GM19099 (cell line): ENCODE data around the gene TRPV2.

Experiments used
- POLR2A ChIP-seq: IDR thresholded peaks from 3 replicates; pipeline ENCODE4 v1.6.1; 2011; ENCODE audit warnings: low read depth; ENCODE audit not compliant: insufficient read length; ENCODE audit errors: extremely low read depth

The TRPV2 gene

GRCh38 chr17:16428098-16428882, 12.9 kb downstream of the TRPV2 start:
- peak; percentile 7 for TF ChIP-seq POLR2A

- TF ChIP-seq POLR2A, result no peak
Measured at GRCh38 chr17:16429083-16429482, 13.7 kb downstream of the TRPV2 start.

DNA sequence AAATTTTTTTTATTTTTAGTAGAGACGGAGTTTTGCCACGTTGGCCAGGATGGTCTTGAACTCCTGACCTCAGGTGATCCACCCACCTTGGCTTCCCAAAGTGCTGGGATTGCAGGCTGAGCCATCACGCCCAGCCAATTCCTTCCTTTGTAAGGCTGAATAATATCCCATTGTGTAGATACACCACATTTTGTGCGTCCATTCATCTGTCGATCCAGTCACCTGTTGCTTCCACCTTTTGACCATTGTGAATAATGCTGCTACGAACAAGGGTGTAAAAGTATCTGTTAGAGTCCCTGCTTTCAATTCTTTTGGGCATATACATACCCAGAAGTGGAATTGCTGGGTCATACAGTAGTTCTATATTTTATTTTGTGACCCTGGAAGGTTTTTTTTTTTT, 15.3 kb downstream of the TRPV2 start:
- TF ChIP-seq POLR2A, result no peak

DNA sequence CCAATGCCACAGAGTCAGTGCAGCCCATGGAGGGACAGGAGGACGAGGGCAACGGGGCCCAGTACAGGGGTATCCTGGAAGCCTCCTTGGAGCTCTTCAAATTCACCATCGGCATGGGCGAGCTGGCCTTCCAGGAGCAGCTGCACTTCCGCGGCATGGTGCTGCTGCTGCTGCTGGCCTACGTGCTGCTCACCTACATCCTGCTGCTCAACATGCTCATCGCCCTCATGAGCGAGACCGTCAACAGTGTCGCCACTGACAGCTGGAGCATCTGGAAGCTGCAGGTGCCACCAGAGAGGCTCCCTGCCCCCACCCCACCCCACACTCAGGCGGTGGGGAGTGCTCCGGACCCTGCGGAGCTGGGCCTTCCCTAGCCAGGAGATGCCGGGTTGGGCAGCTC, 16.6 kb downstream of the TRPV2 start:
- no peak for TF ChIP-seq POLR2A

GRCh38 chr17:16433514-16433913, 18.1 kb downstream of the TRPV2 start:
- no peak for TF ChIP-seq POLR2A

DNA sequence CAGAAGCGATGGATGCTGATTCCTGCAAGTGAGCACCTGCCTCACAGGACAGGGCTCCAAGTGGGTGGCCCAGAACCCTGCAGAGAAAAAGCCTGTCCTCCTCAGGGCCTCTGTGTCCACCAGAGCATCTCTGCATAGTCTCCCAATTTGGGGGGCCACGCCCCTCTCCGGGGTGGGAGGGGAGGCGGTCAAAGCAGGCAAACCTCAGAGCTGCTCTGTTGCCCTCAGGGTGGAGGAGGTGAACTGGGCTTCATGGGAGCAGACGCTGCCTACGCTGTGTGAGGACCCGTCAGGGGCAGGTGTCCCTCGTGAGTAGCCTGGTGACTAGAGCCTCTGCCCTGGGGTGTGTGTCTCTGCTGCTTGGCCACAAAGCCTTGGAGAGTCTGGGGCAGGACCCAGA, 19.3 kb downstream of the TRPV2 start:
- TF ChIP-seq POLR2A, result no peak

GRCh38 chr17:16435925-16436886, 20.8 kb downstream of the TRPV2 start:
- TF ChIP-seq POLR2A, result peak; percentile 2

- no peak for TF ChIP-seq POLR2A
Measured at GRCh38 chr17:16437083-16437482, 21.7 kb downstream of the TRPV2 start.

DNA sequence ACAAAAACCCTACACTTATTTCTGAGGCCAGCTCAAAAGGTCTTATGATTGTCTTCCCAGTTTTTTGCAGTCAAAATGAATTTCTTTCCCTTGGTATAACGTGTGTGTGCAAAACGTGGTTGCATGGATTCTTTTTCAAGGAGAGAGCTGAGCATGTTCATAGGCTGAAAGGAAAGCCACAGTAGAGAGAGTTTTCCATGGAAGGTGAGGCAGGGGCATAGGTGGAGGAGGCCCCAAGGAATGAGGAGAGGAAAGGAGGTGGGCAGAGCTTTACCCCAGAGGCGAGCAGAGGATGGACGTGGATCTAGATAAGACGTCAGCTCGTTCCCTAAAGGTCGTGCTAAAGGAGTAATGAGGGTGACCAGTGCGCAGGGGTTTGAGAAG, 22.8 kb downstream of the TRPV2 start:
- no peak for TF ChIP-seq POLR2A

DNA sequence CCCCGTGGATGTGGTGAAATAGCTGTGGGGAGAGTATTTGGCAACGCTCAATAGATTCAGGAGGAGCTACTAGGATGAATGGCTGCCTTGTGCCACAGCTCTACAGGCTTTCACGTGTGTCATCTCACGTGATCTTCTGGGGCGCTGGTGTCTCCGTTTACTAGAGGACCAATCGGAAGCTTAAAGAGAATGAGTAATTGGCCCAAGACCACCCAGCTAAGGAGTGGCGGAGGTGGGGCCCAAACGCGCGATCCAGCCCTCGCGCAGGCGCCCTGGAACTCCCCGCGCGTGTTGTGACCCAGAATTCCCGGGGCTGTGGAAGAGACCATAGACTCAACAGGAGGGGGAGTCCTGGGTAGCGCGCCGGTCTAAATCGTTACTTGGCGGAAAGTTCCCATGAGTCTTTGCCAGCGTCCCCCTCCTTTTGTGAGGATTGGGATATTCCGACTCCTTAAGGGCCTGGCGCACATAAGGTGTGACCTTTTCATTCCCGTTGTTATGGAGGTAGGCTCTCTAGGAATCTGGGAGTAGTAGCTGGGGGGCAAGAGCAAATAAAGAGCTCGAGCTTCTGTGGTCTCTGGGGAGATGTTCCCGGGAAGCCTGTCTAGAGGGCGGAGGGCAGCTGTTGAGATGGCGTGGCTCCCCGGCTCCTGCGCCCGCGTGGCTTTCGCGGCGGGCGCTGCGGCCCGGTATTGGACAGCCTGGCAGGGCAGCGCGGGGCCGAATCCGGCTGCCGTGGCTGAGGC, 23.4 kb downstream of the TRPV2 start:
- peak; percentile 94 for TF ChIP-seq POLR2A

GRCh38 chr17:16439303-16439791, 24.0 kb downstream of the TRPV2 start:
- no peak for TF ChIP-seq POLR2A

- TF ChIP-seq POLR2A, result no peak
Measured at GRCh38 chr17:16439811-16440351, 24.5 kb downstream of the TRPV2 start.

GRCh38 chr17:16440901-16441629, 25.7 kb downstream of the TRPV2 start:
- TF ChIP-seq POLR2A, result no peak

DNA sequence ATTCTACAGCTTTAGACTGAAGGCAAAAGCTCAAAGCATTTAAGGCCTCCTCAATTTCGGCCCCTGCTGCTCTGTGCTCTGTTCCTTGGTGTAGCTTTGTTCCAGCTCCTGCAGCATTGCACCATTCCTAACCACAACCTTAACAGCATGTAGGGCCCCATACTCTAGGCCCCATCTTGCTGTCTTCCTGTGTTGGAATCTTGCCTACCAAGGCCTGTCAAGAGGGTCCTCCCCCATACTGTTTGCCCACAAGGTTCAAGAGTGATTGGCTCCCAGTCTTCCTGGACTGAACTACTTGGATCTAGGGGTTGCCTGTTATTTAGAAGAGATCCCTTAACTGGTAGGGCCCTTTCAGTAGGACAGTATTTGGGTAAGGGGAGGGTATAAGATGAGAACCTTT, 26.8 kb downstream of the TRPV2 start:
- no peak for TF ChIP-seq POLR2A
